Upper lobe of left lung (tissue), 6 donors: ENCODE data around the gene RBFOX2. TPM values are rescaled to one million over a fixed set of nuclear protein-coding genes. Genes with fewer than 3 reads are reported as not detected.

Experiments
- ATAC-seq, 2 donors: fragments of 200-7000 bp; cut with Tn5 transposase; one replicate each; pipeline ENCODE4 v1.9.1; 2022; ENCODE audit warnings: mild to moderate bottlenecking in 2 of 2, moderate library complexity in 2 of 2; ENCODE audit not compliant: low FRiP score in 2 of 2
- DNase-seq, 2 donors: peaks; one replicate each; pipeline ENCODE4 v3.0.0-alpha.2; 2019 to 2020
- H3K27ac ChIP-seq, 4 donors: fragments of 200-600 bp; sonication (generic); one replicate each; pipeline ENCODE4 v1.5.1; 2016 to 2019
- H3K27me3 ChIP-seq, 4 donors: fragments of 200-600 bp; sonication (generic); one replicate each; pipeline ENCODE4 v1.5.1; 2017 to 2019
- H3K36me3 ChIP-seq, 4 donors: fragments of 200-600 bp; sonication (generic); one replicate each; pipeline ENCODE4 v1.5.1; 2016 to 2019
- H3K4me1 ChIP-seq, 4 donors: fragments of 200-600 bp; sonication (generic); one replicate each; pipeline ENCODE4 v1.5.1; 2018 to 2019
- H3K4me3 ChIP-seq, 4 donors: fragments of 200-600 bp; sonication (generic); one replicate each; pipeline ENCODE4 v1.5.1; 2017 to 2019; ENCODE audit warnings: mild to moderate bottlenecking in 2 of 4, moderate library complexity in 1 of 4
- H3K9me3 ChIP-seq, 4 donors: fragments of 200-600 bp; sonication (generic); one replicate each; pipeline ENCODE4 v1.5.1; 2018 to 2019
- EP300 ChIP-seq, 4 donors: sonication (generic); formaldehyde crosslinking; IDR thresholded peaks; one replicate each; pipeline ENCODE4 v1.5.1; 2017; ENCODE audit warnings: antibody characterized with exemption in 4 of 4, control low read depth in 2 of 4
- POLR2A ChIP-seq, 4 donors: fragments of 450-650 bp; IDR thresholded peaks; one replicate each; pipeline ENCODE4 v1.5.1; 2016 to 2017; ENCODE audit warnings: antibody characterized with exemption in 4 of 4, mild to moderate bottlenecking in 2 of 4
- POLR2AphosphoS5 ChIP-seq, 2 donors: sonication (generic); formaldehyde crosslinking; IDR thresholded peaks; one replicate each; pipeline ENCODE4 v1.5.1; 2017; ENCODE audit warnings: antibody characterized with exemption in 2 of 2
- WGBS, 2 donors: methylation state at CpG; one replicate each; pipeline ENCODE4 v1.1.5; 2017 to 2018; 5-methylcytosine and 5-hydroxymethylcytosine counted together
- total RNA-seq, 6 donors: library from RNA; depleted of rRNA in 4 of 6; stranded (reverse); fragments of >200 nt in 4 of 6; gene quantifications; one replicate each; pipeline versions ENCODE4 v1.1.0 to v1.2.1, GENCODE V29; 2016 to 2021
- TF ChIP-seq, protein P1 (sequence below), 6 experiments: fragments of 450-650 bp in 4 of 6; fragments of 200-600 bp in 2 of 6; sonication (generic) in 2 of 6; IDR thresholded peaks; one replicate each; pipeline ENCODE4 v1.5.1; 2016 to 2019; ENCODE audit warnings: antibody characterized with exemption in 6 of 6
- donor health status: DM: no; HTN: no; CAD: no; lungs with moderate emphysema.
- donor health status: DM: no; HTN: yes; CAD: no; lungs with severe emphysema.

The RBFOX2 gene
- total RNA-seq, 6 donors from 2014 or later = 47.8 to 86.4 (median 54.5) TPM

GRCh38 chr22:35879351-35879750 is 149.3 kb downstream of the RBFOX2 start:
- H3K27ac ChIP-seq = no peak overlapping the region
- TF ChIP-seq EP300 (IDR thresholded peaks at IDR 0.05) (no peak), POLR2A (IDR thresholded peaks at IDR 0.05) (no peak), POLR2AphosphoS5 (IDR thresholded peaks at IDR 0.05) (no peak)
- TF ChIP-seq, protein P1, sequence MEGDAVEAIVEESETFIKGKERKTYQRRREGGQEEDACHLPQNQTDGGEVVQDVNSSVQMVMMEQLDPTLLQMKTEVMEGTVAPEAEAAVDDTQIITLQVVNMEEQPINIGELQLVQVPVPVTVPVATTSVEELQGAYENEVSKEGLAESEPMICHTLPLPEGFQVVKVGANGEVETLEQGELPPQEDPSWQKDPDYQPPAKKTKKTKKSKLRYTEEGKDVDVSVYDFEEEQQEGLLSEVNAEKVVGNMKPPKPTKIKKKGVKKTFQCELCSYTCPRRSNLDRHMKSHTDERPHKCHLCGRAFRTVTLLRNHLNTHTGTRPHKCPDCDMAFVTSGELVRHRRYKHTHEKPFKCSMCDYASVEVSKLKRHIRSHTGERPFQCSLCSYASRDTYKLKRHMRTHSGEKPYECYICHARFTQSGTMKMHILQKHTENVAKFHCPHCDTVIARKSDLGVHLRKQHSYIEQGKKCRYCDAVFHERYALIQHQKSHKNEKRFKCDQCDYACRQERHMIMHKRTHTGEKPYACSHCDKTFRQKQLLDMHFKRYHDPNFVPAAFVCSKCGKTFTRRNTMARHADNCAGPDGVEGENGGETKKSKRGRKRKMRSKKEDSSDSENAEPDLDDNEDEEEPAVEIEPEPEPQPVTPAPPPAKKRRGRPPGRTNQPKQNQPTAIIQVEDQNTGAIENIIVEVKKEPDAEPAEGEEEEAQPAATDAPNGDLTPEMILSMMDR (IDR thresholded peaks at IDR 0.05) = no peak
- WGBS, 2 donors = 93 to 96% methylated on average over 2 of the region's 2 CpGs
- no peaks in the 10 kb centered on the region for H3K9me3 ChIP-seq
- peaks cover 14 to 16% (median 16%) of the 10 kb centered on the region in 4 donors for H3K4me1 ChIP-seq
- DNase-seq (no peak), ATAC-seq (no peak)
- no peaks in the 10 kb centered on the region for H3K27me3 ChIP-seq
- no peaks in the 10 kb centered on the region for H3K36me3 ChIP-seq
- no peak overlapping the region for H3K4me3 ChIP-seq

GRCh38 chr22:35873426-35873825 is 155.2 kb downstream of the RBFOX2 start:
- Histone ChIP-seq H3K9me3 (no peaks in the 10 kb centered on the region), H3K27ac (no peak overlapping the region), H3K27me3 (no peaks in the 10 kb centered on the region), H3K36me3 (no peaks in the 10 kb centered on the region), H3K4me3 (no peak overlapping the region), H3K4me1 (peaks cover 0 to 3% (median 2%) of the 10 kb centered on the region in 4 donors)
- no peak for ATAC-seq
- TF ChIP-seq POLR2AphosphoS5 (IDR thresholded peaks at IDR 0.05) (no peak), EP300 (IDR thresholded peaks at IDR 0.05) (no peak), POLR2A (IDR thresholded peaks at IDR 0.05) (no peak)
- TF ChIP-seq, protein P1 (IDR thresholded peaks at IDR 0.05) = no peak
- no peak for DNase-seq
- WGBS, 2 donors = 92 to 100% methylated on average over 3 of the region's 3 CpGs

- Histone ChIP-seq H3K9me3 (no peaks in the 10 kb centered on the region), H3K27me3 (no peaks in the 10 kb centered on the region), H3K4me1 (peaks cover 1 to 3% (median 2%) of the 10 kb centered on the region in 4 donors), H3K36me3 (no peaks in the 10 kb centered on the region), H3K4me3 (no peak overlapping the region), H3K27ac (no peak overlapping the region)
- TF ChIP-seq, protein P1 (IDR thresholded peaks at IDR 0.05) = no peak
- TF ChIP-seq EP300 (IDR thresholded peaks at IDR 0.05) = no peak
- no peak for TF ChIP-seq POLR2A (IDR thresholded peaks at IDR 0.05)
- TF ChIP-seq POLR2AphosphoS5 (IDR thresholded peaks at IDR 0.05) = no peak
- DNase-seq = peak in 1 of 2 donors; percentile 24
- 95 to 97% methylated on average over 13 of the region's 13 CpGs for WGBS, 2 donors
- no peak for ATAC-seq
Measured at GRCh38 chr22:35872451-35872850, 156.2 kb downstream of the RBFOX2 start.

- no peak for ATAC-seq
Measured at GRCh38 chr22:35870517-35871293, 157.9 kb downstream of the RBFOX2 start.

DNA sequence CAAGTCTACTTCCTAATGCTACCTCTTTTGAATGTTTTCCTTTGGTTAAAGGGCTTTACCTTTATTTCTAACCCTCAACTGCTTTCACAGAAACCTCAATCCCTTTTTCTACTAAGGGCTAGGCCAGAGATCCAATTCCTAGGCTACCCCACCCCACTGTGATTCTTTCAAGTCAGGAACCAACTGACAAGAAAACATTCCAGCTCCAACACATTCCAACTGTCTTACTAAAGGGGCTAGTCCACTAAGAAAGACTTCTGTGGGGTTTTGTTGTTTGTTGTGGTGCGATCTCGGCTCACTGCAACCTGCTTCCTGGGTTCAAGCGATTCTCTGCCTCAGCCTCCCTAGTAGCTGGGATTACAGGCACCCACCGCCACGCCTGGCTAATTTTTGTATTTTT is 159.7 kb downstream of the RBFOX2 start:
- Histone ChIP-seq H3K4me1 (peaks cover 2 to 7% (median 3%) of the 10 kb centered on the region in 4 donors), H3K27me3 (no peaks in the 10 kb centered on the region), H3K36me3 (no peaks in the 10 kb centered on the region), H3K27ac (no peak overlapping the region), H3K4me3 (no peak overlapping the region), H3K9me3 (no peaks in the 10 kb centered on the region)
- ATAC-seq (no peak), DNase-seq (no peak)
- no peak for TF ChIP-seq POLR2AphosphoS5 (IDR thresholded peaks at IDR 0.05)
- 95% methylated on average over 4 to 5 of the region's 5 CpGs for WGBS, 2 donors

More at GRCh38 chr22:35870517-35871293, 157.9 kb downstream of the RBFOX2 start:
- H3K27me3 ChIP-seq = no peaks in the 10 kb centered on the region
- H3K9me3 ChIP-seq = no peaks in the 10 kb centered on the region
- H3K27ac ChIP-seq = no peak overlapping the region
- no peak overlapping the region for H3K4me3 ChIP-seq
- peaks cover 2 to 7% (median 3%) of the 10 kb centered on the region in 4 donors for H3K4me1 ChIP-seq
- no peak for DNase-seq
- TF ChIP-seq EP300 (IDR thresholded peaks at IDR 0.05) = no peak
- no peaks in the 10 kb centered on the region for H3K36me3 ChIP-seq
- 63 to 80% methylated on average over 3 of the region's 3 CpGs for WGBS, 2 donors

DNA sequence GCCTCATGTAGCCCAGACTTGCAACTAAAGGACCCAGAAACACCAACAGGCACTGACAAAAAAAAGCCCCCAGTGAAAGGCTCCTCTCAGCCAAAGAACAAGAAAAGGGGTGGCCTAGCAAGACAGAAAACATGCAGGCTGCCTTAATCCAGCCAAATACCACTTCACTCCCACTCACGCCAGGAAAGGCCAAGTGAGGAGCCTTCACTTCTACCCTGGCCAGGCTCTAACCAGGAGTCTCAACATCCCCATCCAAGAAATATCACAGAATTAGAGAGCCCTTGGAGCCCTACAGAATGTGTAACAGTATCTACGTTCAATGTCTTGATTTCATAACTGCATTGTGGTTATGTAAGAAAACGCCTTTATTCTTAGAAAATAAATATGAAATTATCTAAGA is 162.0 kb downstream of the RBFOX2 start:
- TF ChIP-seq, protein P1 (IDR thresholded peaks at IDR 0.05) = no peak
- TF ChIP-seq POLR2AphosphoS5 (IDR thresholded peaks at IDR 0.05) (no peak), EP300 (IDR thresholded peaks at IDR 0.05) (no peak), POLR2A (IDR thresholded peaks at IDR 0.05) (no peak)
- ATAC-seq = peak in 1 of 2 donors; percentile 41
- no peaks in the 10 kb centered on the region for H3K9me3 ChIP-seq
- H3K27me3 ChIP-seq = no peaks in the 10 kb centered on the region
- no peak overlapping the region for H3K27ac ChIP-seq
- no peak overlapping the region for H3K4me3 ChIP-seq
- no peaks in the 10 kb centered on the region for H3K36me3 ChIP-seq
- DNase-seq = no peak
- WGBS, 2 donors = 49 to 52% methylated on average over 3 of the region's 3 CpGs
- H3K4me1 ChIP-seq = peaks cover 2 to 7% (median 3%) of the 10 kb centered on the region in 4 donors
